ENCODE data around the gene SPDEF.

GRCh38 chr6:34571388-34571787 is 15.3 kb upstream of the SPDEF start:
- TF ChIP-seq HDGF (IDR thresholded peaks at IDR 0.05) (no peak), CBX5 (IDR thresholded peaks at IDR 0.05; ENCODE audit: low read depth) (no peak), CBX3 (IDR thresholded peaks at IDR 0.05; ENCODE audit: borderline replicate concordance, low read depth) (no peak), MYC (IDR thresholded peaks at IDR 0.05; ENCODE audit: insufficient read depth, insufficient read length, insufficient replicate concordance, low read length, severe bottlenecking) (no peak), HDAC2 (IDR thresholded peaks at IDR 0.05) (no peak), ZBED1 (IDR thresholded peaks at IDR 0.05; ENCODE audit: borderline replicate concordance) (no peak), POLR2A (IDR thresholded peaks at IDR 0.05; ENCODE audit: low read depth, low read length) (0 out of 2 replicates have a peak, but pooled peaks have one; percentile 0)
- TF ChIP-seq, protein P1, sequence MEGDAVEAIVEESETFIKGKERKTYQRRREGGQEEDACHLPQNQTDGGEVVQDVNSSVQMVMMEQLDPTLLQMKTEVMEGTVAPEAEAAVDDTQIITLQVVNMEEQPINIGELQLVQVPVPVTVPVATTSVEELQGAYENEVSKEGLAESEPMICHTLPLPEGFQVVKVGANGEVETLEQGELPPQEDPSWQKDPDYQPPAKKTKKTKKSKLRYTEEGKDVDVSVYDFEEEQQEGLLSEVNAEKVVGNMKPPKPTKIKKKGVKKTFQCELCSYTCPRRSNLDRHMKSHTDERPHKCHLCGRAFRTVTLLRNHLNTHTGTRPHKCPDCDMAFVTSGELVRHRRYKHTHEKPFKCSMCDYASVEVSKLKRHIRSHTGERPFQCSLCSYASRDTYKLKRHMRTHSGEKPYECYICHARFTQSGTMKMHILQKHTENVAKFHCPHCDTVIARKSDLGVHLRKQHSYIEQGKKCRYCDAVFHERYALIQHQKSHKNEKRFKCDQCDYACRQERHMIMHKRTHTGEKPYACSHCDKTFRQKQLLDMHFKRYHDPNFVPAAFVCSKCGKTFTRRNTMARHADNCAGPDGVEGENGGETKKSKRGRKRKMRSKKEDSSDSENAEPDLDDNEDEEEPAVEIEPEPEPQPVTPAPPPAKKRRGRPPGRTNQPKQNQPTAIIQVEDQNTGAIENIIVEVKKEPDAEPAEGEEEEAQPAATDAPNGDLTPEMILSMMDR (IDR thresholded peaks at IDR 0.05 in 2 of 3, conservative IDR thresholded peaks at IDR 0.05 in 1 of 3; ENCODE audit: control insufficient read depth in 2 of 3, extremely low read depth in 1 of 3, insufficient read depth in 1 of 3, low read depth in 3 of 3, low read length in 3 of 3) = no peak
- TF ChIP-seq, protein P2, sequence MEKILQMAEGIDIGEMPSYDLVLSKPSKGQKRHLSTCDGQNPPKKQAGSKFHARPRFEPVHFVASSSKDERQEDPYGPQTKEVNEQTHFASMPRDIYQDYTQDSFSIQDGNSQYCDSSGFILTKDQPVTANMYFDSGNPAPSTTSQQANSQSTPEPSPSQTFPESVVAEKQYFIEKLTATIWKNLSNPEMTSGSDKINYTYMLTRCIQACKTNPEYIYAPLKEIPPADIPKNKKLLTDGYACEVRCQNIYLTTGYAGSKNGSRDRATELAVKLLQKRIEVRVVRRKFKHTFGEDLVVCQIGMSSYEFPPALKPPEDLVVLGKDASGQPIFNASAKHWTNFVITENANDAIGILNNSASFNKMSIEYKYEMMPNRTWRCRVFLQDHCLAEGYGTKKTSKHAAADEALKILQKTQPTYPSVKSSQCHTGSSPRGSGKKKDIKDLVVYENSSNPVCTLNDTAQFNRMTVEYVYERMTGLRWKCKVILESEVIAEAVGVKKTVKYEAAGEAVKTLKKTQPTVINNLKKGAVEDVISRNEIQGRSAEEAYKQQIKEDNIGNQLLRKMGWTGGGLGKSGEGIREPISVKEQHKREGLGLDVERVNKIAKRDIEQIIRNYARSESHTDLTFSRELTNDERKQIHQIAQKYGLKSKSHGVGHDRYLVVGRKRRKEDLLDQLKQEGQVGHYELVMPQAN (conservative IDR thresholded peaks at IDR 0.05) = no peak

All from GM12878 (cell line).